SK-N-SH (cell line): ENCODE results near the gene PCNX4.

Experiments used
- EP300 ChIP-seq, 2 experiments: IDR thresholded peaks; 2 replicates each; pipeline versions ENCODE4 v1.4.0 to v1.6.1; 2012; ENCODE audit warnings: borderline replicate concordance in 1 of 2, low read depth in 1 of 2, low read length in 1 of 2
- TF ChIP-seq, protein P1 (sequence below): IDR thresholded peaks from 2 replicates; pipeline ENCODE4 v1.6.1; 2012; ENCODE audit warnings: mild to moderate bottlenecking, low read depth, low read length, moderate library complexity
- TF ChIP-seq, protein P2 (sequence below): fragments of 200-600 bp; sonication (generic); IDR thresholded peaks from 2 replicates; pipeline ENCODE4 v1.6.1; 2017; ENCODE audit warnings: antibody characterized with exemption, mild to moderate bottlenecking, moderate library complexity
- TF ChIP-seq, protein P3 (sequence below): fragments of 150-350 bp; IDR thresholded peaks from 2 replicates; pipeline ENCODE4 v1.6.1; 2017; ENCODE audit warnings: antibody characterized with exemption, low read length, low read depth, borderline replicate concordance
- TF ChIP-seq, protein P4 (sequence below): IDR thresholded peaks from 2 replicates; pipeline ENCODE4 v1.4.0; 2012; ENCODE audit warnings: low read depth

DNA sequence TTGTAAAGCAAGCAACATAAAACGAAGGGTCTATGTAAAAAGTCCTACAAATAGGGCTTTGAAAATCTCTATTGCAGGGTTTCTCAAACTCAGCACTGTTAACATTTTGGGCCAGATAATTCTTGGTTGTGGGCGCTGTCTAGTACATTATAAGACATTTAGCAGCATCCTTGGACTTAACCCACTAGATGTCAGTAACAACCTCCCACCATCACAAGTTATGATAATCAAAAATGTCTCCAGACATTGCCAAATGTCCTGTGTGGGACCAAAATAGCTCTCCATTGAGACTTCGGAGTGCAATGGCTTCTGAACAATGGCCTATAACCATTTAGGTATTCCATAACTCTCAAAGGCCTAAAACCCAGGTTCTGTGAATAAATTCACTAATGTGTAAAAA lies 96.4 kb downstream of the PCNX4 start:
- TF ChIP-seq, protein P1, sequence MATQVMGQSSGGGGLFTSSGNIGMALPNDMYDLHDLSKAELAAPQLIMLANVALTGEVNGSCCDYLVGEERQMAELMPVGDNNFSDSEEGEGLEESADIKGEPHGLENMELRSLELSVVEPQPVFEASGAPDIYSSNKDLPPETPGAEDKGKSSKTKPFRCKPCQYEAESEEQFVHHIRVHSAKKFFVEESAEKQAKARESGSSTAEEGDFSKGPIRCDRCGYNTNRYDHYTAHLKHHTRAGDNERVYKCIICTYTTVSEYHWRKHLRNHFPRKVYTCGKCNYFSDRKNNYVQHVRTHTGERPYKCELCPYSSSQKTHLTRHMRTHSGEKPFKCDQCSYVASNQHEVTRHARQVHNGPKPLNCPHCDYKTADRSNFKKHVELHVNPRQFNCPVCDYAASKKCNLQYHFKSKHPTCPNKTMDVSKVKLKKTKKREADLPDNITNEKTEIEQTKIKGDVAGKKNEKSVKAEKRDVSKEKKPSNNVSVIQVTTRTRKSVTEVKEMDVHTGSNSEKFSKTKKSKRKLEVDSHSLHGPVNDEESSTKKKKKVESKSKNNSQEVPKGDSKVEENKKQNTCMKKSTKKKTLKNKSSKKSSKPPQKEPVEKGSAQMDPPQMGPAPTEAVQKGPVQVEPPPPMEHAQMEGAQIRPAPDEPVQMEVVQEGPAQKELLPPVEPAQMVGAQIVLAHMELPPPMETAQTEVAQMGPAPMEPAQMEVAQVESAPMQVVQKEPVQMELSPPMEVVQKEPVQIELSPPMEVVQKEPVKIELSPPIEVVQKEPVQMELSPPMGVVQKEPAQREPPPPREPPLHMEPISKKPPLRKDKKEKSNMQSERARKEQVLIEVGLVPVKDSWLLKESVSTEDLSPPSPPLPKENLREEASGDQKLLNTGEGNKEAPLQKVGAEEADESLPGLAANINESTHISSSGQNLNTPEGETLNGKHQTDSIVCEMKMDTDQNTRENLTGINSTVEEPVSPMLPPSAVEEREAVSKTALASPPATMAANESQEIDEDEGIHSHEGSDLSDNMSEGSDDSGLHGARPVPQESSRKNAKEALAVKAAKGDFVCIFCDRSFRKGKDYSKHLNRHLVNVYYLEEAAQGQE, result no peak
- TF ChIP-seq EP300 (IDR thresholded peaks at IDR 0.05; ENCODE audit: borderline replicate concordance in 1 of 2, low read depth in 1 of 2, low read length in 1 of 2), result no peak
- TF ChIP-seq, protein P2, sequence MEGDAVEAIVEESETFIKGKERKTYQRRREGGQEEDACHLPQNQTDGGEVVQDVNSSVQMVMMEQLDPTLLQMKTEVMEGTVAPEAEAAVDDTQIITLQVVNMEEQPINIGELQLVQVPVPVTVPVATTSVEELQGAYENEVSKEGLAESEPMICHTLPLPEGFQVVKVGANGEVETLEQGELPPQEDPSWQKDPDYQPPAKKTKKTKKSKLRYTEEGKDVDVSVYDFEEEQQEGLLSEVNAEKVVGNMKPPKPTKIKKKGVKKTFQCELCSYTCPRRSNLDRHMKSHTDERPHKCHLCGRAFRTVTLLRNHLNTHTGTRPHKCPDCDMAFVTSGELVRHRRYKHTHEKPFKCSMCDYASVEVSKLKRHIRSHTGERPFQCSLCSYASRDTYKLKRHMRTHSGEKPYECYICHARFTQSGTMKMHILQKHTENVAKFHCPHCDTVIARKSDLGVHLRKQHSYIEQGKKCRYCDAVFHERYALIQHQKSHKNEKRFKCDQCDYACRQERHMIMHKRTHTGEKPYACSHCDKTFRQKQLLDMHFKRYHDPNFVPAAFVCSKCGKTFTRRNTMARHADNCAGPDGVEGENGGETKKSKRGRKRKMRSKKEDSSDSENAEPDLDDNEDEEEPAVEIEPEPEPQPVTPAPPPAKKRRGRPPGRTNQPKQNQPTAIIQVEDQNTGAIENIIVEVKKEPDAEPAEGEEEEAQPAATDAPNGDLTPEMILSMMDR, result peak; percentile 32; the same call in 1 of the 2 replicates
- TF ChIP-seq, protein P3, sequence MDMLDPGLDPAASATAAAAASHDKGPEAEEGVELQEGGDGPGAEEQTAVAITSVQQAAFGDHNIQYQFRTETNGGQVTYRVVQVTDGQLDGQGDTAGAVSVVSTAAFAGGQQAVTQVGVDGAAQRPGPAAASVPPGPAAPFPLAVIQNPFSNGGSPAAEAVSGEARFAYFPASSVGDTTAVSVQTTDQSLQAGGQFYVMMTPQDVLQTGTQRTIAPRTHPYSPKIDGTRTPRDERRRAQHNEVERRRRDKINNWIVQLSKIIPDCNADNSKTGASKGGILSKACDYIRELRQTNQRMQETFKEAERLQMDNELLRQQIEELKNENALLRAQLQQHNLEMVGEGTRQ, result no peak
- TF ChIP-seq, protein P4, sequence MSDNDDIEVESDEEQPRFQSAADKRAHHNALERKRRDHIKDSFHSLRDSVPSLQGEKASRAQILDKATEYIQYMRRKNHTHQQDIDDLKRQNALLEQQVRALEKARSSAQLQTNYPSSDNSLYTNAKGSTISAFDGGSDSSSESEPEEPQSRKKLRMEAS, result no peak
